NK-92 (cell line): ENCODE measurements around the gene KRTAP12-3.
"Not testable (repeated sequence)": the region's sequence is repeated elsewhere in the genome, so short reads cannot be mapped to it uniquely, and the experiment has no call there.

Experiments
- DNase-seq: peaks from one replicate; lab custom pipeline; 2025; ENCODE audit not compliant: unreplicated experiment; lab: John Stamatoyannopoulos, UW

KRTAP12-3 gene

DNA sequence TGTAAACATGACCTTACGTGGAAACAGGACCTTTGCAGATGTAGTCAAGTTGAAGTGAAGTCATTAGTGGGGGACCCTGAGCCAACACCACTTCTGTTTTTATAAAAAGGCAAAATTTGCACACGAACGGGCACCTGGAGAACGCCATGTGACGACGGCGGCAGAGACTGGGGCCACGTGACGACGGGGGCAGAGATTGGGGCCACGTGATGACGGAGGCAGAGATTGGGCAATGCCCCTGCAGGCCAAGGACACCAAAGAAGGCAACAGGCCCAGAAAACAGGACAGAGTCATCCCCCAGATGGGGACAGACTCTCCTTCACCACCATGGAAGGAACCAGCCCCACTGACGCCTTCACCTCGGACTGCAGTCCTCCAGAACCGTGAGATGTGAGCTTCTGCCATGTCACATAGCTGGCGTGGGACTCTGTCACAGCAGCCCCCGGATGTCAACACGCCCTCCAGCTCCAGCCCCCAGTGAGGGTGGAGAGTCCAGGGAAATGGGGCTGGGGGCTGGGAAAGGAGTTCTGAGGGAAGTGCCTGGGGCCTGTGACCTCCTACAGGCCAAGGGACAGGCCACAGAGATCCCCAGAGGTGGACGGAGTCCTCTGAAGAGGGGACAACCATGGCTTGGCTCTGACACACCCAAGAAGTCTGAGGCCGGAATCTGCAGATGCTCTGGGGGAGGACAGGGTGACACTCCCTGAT, 7.3 kb upstream of the KRTAP12-3 start:
- no peak for DNase-seq

DNA sequence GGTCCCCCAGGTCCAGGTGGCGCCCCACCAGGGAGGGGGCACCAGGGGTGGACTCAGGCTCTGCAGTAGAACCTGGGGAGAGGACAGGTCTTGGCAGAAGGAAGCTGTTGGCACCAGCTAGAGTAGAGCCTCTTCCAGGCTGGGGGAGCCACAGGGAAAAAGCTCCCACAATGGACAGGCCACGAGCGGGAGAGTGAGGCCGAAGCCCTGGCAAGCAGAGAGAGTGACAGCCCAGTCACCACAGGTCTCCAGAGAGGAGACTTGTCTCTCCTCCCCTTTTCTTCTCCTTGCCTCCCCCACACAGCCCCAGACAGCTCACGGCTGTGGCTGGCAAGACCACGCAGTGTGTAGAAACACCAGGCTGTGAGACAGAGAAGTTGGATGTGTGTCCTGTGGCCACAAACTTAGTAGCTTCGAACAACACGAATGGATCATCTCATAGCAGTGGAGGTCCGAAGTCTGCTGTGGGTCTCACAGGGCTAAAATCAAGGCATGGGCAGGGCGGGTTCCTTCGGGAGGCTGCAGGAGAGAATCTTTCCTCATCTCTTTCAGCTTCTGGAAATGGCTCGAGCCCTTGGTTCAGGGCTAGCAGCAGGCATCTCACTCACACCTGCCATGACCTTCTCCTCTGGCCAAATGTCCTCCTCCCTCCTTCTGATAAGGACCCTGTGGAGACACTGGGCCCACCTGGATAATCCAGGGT, 6.6 kb upstream of the KRTAP12-3 start:
- no peak for DNase-seq

DNA sequence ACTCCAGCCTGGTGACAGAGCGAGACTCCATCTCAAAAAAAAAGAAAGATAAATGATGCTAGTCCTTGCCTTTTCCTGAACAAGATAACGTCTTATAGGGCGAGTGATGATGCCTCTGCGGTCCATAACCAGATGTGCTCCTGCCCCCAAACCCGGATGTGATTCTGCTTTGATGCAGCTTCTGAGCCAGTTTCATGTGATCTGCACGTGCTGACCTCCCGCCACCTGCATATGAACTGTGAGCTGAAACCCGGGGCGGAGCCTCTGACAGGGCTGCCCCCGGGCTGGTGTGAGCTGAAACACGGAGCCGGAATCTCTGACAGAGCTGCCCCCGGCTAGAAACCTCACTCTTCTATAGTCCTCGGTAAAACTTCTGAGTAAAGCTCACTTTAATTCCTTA, 4.6 kb upstream of the KRTAP12-3 start:
- no peak for DNase-seq

DNA sequence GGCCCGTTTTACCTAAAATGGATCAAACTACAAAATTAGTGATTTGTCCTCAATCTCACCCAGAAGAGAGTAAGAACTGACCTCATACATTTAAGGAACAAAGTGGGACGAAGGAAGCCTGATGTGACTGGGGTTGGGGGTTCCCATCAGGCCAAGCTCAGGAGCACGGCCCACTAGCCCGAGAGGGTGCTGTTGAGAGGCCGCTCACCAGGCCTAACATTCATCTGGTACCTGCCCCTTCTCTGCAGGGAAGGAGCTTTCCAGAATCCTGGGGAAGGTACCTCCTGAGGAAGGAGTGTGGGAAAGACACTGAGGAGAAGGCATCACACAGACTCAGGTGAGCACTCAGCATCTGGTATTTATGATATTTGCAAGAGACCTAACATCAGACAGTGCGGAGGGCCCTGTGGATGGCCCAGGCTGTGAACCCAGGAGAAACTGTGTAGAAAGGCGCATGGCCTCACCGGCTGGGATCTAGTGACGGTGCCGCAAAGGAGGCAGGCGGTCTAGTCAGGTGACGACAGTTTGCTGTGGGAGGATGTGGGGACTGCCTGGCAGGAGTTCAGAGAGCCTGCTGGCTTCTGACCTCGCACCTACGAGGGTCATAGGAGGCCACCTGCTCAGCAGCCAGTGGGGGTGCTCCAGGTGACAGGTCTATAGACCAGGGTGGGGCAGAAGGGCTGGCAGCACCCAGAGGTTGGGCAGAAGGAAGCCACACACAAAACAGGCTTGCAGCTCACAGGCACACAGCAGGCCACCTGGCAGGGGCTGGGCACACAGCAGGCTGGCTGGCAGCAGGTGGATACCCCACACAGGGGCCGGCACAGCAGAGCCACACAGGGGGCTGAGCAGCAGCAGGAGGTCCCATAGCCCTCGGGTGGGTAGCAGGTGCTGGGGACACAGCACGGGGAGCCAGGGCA, 3.8 kb upstream of the KRTAP12-3 start:
- no peak for DNase-seq

DNA sequence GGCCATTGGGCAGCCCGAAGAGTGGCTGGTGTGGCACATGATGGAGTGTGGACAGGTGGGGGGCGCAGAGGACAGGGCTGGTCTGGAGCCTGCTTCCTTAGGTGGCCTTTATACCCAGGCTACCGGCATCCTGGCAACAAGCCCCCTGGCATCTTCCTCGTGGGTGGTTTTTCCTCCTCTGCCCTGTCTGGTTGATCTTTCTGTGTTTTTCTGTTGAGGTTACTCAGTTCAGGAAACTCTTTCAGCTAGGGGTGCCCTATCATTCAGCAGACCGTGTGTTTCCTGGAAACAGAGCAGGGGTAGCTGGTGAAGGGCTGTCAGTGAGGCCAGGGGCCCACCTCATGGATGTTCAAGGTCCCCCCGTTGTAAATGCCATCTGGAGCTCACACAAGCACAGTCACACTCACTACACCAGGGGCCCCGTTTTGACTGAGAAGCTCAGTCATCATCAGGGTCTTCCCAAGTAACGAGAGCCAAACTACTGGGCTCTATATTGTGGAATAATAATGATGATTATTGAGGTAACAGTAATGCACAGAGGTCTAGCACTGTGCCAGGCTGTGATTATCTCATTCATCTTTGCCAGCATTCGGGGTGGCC, 3.1 kb upstream of the KRTAP12-3 start, which contains the start of gene KRTAP12-4:
Gene KRTAP12-4, minus strand, starts transcription at position 84 of the 600 bp plus-strand sequence. Its CDS starts 45 bp downstream, at position 39.
- DNase-seq, result no peak

DNA sequence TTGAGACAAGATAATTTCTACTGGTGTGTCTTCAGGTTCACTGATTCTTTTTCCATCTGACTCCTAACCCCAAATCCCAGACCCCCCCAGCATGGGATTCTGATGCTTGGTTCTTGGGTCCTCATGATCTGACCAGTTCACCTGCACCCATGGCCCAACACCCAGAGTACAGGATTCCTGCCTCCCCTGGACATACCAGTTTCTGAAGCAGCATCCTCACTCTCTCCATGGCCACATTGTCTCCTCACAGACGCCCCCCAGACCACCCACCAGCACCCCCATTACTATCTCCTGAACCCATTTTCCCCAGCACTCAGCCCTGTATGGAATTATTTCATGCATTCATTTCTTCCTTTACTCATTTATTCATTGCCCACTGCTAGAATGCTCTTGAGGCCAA, 864 bp upstream of the KRTAP12-3 start:
- DNase-seq, result no peak

DNA sequence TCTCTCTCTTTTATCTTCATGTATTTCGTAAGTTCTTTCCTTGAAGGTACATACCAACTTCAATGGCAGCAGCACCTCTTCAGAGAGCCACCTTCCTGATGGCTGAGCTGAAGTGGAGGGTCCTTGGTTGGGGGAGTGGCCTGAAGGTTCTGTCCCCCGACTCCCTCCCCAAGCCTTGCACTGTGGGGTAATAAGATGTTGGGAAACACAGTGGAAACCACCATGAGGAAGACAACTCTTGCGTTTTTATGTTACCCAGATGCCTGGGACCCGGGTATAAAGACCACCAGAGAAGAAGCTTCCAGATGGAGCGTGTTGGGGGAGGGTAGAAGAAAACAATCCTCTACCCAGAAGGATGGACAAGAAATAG, 794 bp downstream of the KRTAP12-3 start:
- no peak for DNase-seq

DNA sequence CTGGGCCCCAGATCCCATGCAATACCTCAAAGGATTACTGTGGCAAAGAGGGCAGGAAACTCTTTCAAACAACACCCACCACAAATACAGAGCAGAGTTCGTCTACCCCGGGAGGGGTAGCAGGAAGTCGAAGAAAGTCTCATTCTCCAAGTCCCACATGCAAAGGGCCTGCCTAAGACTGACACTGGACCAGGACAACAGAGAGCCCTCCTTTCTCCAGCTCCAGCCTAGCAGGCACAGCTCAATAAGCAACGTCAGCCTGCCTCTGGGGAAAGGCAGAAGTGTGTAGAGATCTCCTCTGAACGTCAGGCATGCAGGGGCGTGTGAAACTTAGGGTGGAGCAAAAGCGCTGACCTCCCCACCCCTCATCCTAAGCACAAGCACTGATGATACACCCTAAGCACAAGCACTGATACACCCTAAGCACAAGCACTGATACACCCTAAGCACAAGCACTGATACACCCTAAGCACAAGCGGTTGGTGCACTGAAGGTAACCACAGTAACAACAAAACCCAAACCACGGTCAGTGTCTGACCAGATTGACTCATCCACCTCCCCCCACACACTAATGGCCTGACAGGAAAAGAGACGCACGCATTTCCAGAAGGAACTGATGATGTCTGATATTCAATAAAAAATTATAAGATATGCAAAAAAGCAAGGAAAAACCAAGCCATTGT, 1.3 kb downstream of the KRTAP12-3 start:
- DNase-seq, result no peak

DNA sequence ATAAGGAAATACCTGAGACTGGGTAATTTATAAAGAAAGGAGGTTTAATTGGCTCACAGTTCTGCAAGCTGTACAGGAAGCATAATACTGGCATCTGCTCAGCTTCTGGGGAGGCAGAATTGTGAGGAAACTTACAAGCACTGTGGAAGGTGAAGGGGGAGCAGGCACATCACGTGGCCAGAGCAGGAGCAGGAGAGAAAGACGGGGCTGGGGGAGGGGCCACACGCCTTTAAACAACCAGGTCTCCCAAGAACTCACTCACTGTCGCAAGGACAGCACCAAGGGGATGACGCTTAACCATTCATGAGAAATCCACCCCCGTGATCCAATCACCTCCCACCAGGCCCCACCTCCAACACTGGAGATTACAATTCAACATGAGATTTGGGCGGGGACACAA, 3.8 kb downstream of the KRTAP12-3 start:
- not testable (repeated sequence) for DNase-seq

DNA sequence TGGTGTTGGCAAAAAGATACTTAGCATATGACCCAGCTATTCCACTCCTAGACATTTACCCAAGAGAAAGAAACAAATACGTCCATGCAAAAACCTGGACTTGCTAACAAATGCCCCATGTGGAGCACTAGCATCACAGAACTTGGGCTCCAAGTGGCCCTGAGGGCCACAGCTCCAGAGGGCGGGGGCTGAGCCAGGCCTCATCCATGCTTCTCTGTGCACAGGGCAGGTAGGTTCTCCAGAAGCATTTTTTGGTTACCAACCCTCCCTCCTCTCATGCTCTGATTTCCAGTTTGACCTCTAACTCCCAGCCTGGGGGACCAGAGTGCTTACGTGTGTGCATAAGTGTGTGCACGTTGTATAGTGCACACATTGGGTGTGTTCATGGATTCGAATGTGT, 7.0 kb downstream of the KRTAP12-3 start:
- DNase-seq, result no peak

DNA sequence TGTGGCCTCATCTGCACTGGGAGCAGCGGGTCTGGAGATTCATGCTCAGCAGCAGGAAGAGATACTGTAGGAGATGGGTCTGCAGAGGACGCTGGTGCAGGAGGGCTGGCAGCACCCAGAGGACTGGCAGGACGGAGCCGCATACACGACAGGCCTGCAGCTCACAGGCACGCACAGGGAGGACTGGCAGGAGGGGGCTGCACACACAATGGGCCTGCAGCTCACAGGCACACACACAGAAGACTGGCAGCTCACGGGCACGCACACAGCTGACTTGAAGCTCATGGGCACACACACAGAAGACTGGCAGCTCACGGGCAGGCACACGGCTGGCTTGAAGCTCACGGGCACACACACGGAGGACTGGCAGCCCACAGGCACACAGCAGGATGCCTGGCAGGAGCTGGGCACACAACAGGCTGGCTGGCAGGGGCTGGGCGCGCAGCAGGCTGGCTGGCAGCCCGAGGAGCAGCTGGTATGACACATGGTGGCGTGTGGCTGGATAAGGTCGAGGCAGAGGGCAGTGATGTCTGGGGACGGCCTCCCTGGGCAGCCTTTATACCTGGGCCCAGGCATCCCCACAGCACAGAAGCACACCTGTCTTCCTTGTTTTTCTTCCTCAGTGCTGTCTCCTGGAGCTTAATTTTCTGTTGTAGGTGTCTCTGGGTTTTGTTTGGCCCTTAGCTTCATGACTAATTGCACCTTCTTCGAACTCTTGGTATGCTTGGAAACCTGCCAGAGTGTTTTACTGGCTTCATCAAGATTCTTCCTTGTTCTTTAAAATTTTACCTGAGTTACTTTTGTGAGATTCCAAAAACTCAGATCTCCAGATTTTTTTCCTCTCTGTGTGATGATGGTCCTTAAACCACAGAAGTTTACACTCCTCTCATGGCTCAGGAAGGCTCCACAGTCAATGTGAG, 8.9 kb downstream of the KRTAP12-3 start, which contains the start of gene KRTAP12-2:
Gene KRTAP12-2, minus strand, starts transcription at position 527 of the 920 bp plus-strand sequence. Its CDS starts 41 bp downstream, at position 486.
- DNase-seq, result no peak

DNA sequence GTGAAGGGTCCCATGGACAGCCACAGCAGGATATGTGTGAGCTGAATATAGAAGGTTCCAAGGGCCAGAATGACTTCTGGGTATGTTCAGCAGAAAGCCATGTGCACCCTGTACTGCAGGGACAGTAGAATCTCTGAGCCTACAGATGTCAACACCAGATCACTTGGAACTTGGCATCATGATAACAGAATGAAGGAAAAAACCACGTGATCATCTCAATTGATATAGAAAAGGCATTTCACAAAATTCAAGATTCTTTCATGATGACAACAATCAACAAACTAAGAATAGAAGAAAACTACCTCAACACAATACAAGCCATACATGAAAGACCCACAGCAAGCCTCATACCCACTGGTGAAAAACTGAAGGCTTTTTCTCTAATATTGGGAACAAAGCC, 9.9 kb downstream of the KRTAP12-3 start:
- DNase-seq, result no peak

DNA sequence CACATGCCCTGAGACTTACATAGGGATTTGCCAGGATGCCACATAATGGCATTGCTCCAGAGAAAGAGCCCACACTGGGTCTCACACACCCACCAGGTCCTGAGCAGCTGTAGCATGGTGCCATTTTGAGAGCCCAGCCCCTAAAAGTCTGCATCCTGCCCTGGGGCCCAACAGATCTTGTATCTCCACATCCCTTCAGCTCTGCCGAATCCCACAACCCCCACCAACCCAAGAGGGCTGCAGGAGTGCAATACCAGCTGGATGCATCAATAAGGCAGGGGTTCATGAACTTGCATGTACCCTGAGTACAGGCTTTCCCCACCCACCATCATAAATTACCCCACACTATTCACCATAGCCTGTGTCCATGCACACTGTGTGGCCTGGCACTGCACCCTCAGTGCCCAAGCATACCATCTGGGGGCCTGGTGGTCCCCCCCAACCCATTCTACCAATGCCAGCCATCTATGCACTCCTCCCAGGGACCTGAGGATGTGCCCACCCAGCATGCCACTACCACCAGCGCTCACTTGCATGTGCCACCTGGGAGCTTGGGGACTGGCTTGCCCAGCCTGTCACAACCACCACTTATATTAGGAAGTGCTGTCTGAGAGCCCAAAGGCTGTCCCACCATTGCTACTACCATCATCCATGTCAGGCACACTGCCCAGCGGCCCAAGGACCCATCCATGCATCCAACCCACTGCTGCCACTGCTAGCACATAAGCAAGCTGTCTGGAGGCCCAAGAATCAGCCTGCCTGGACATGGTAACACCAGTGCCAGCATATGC, 13.1 kb downstream of the KRTAP12-3 start:
- no peak for DNase-seq

DNA sequence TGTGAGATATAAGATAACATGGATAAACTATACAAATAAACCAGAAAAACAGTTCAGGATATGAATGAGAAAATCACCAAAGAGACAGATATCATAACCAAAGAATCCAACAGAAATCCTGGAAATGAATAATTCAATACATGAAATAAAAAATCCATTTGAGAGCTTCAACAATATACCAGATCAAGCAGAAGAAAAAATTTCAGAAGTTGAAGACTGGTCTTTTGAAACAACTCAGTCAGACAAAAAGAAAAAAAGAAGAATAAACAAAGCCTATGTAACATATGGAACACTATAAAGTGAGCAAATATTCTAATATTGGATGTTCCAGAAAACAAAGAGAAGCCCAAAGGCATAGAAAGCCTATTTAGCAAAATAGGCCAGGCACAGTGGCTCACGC, 14.2 kb downstream of the KRTAP12-3 start:
- DNase-seq, result no peak

DNA sequence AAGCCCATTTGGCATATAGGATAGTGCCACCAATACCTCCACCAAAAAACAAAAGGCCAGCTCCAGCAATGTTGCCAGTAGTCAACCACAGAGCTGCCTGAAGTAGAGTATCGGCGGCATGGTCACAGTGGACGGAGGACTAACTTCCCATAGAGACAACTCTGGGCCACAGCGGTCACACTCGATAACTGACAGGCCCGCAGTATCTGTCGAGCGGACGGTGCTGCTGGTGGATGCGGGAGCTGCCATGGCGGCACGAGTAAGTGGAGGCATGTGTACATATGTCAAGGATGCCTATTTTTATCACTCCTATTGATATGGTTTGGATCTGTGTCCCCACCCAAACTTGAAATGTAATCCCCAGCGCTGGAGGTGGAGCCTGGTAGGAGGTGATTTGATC, 20.1 kb downstream of the KRTAP12-3 start:
- no peak for DNase-seq

DNA sequence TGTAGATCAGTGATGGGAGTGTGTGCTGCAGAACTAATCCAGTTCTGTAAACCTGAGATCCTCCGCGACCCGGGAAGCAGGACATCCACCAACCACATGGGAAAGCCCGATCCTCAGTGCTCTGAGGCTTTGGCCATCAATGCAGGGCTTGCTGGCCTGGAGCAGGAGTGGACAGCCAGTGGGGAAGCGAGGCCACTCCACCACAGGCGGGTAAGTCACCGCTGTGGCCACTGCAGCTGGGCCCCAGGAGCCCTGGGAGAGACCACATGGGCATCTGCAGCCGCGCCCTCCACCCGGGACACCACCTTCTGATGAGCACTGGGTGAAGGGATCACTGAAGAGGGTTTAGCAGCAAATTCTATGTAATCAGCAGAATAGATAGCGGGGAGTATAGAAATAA, 23.4 kb downstream of the KRTAP12-3 start:
- no peak for DNase-seq

DNA sequence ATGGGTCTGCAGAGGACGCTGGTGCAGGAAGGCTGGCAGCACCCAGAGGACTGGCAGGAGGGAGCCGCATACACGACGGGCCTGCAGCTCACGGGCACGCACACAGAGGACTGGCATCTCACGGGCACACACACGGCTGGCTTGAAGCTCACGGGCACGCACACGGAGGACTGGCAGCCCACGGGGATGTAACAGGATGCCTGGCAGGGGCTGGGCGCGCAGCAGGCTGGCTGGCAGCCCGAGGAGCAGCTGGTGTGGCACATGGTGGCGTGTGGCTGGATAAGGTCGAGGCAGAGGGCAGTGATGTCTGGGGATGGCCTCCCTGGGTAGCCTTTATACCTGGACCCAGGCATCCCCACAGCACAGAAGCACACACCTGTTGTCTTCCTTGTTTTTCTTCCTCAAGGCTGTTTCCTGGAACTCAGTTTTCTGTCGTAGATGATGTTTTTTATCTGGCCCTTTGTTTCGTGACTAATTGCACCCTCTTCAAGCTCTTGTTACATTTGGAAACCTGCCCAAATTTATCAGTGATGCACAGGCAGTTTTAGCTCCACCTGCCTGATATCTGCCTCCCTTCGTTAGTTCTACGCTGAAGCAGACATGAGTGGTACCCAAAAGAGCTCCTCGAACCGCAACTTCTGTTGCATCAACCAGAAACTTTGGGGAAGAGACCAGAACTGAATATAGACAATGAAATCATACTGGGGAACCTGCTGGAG, 24.3 kb downstream of the KRTAP12-3 start, which contains the start of gene KRTAP12-1:
Gene KRTAP12-1, minus strand, starts transcription at position 303 of the 719 bp plus-strand sequence. Its CDS starts 40 bp downstream, at position 263.
- DNase-seq, result no peak
